Hematopoietic multipotent progenitor cell (in vitro differentiated cells): ENCODE data around the gene SMARCAL1. TPM values are rescaled to one million over a fixed set of nuclear protein-coding genes. Genes with fewer than 3 reads are reported as not detected.

Experiments used
- DNase-seq, 3 donors: peaks; one replicate each; pipeline ENCODE4 v3.0.0-alpha.2; 2011 to 2015; ENCODE audit warnings: low read depth in 2 of 3, low spot score in 2 of 3
- total RNA-seq: library from RNA; depleted of rRNA; stranded (reverse); fragments of >200 nt; gene quantifications from one replicate; pipeline ENCODE4 v1.2.3, GENCODE V29; 2012

SMARCAL1 gene
- total RNA-seq, 1 donor, result 28.0 TPM

DNA sequence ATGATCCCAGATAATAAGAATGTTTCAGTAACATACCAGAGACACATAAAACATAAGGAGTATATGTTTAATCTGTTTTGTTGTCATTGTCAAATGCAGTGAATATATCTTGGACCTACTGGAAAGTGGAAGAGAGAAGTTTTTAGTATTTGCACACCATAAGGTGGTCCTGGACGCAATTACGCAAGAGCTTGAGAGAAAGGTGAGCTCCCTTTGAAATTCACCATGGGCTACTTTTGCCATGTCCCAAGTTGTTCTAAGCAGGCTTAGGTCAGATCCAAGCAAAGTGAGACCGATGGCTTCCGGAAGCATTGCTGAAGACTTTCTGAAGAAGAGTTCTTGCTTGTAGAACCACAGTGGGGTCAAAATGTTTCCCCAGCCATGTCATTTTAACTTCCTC is 55.6 kb downstream of the SMARCAL1 start:
- no peak for DNase-seq

DNA sequence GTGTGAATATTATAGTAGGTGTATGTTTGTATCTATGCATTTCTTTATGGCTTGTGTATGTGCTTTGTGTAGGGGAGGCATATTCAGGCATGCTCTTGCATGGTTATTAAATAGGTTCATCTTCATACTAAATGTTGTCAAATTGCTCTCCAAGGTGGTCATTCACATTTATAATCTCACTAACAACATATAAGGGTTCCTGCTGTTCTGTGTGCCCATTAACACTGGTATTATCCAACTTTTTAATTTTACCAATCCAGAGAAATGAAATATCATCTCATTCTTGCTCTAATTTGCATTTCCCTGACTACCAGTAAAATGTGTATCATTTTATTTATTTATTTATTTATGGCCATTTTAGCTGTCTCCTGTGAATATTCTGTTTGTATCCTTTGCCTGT is 57.4 kb downstream of the SMARCAL1 start:
- DNase-seq, result no peak

DNA sequence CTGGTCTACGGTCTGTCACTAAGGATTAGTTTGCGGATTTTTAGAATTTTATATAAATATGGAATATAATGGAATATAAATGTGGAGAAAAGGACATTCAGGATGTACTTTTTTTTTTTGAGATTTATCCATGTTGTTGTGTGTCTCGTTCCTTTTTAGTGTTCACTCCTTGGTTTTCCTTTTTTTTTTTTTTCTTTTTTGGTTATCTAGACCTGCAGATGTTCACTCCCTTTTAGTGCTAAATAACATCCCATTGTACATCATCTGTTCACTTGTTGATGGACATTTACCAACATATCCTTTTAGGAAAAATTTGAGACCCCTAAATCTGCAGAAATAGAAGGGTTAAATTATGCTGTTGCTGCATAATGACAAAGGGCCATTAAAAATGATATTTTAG is 60.9 kb downstream of the SMARCAL1 start:
- no peak for DNase-seq

DNA sequence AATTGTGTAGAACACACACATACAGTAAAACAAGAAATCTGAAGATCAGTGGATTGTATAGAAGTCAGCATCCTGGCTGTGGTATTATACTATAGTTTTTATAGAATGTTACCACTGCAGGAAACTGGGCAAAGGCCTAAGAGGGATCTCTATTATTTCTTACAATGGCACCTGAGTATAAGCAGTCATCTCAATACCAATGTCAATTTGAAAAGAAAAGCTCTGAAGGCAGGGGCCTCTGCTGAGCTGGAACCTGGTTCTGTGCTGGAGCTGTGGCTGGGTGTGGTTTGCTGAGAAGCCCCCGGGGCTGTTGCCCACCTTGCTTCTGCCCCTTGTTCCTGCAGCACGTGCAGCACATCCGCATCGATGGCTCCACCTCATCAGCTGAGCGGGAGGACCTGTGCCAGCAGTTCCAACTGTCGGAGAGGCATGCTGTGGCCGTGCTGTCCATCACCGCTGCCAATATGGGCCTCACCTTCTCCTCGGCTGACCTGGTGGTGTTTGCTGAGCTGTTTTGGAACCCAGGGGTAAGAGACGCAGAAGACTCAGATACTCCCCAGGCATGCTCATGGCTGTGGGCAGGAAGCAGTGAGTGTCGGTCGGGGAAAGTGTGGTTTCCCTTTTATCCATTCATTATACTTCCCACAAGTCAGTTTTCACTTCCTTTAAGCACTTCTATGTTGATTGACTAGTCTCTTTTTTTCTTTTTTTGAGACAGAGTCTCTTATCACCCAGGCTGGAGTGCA is 62.8 kb downstream of the SMARCAL1 start:
- peak in 2 of 3 donors; percentile 45 to 83 for DNase-seq

DNA sequence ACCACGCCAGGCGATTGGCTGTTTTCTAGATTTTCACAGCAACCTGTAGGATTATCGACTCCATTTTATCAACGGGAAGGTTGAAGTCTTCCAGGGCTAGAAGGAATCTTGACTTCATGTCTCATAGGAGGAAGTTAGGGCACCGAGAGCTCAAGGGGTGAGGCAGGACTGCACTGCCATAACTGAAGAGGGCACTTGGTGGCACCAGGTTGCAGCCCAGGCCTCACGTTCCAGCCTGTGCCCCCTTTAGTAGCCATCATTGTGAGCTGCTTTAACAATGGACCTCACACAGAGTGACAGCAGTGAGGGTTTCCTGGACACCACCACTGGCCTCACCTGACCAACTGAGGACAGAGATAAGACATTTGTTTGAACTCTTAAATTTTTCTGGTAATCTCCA is 63.5 kb downstream of the SMARCAL1 start:
- DNase-seq, result no peak

DNA sequence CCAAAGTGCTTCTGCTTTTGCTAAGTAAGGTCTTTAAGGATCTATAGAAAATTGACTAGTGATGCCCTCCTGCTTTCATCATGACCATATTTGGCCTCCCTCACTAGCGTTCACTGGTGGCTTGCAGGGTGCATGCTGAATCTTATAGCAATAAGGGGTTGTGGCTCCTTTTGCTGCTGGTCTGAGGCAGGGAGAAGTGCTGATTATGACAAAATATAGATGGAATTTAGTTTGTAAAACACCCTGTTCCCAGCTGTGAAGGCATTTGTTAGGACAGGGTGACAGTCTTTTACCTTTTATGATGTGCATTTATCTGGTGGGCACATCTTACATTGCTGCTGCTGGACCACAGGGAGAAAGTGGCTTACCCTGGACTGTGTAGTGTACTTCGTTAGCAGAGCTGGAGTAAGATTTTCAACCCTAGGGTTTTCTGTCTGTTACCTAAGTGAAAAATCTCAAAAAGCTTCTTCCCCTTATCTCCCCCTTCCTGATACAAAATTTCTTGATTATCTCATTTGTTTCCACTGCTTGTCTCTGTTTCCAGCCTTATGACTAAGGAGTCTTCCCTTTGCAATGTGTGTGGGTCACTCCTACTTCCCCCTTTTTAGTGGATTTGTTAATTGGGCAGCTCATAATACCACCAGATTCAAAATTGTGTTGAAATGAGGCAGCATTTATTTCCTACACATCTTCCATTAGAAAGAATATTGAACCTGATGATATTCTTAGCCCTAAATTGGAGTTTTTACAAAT is 65.2 kb downstream of the SMARCAL1 start:
- DNase-seq, result no peak

DNA sequence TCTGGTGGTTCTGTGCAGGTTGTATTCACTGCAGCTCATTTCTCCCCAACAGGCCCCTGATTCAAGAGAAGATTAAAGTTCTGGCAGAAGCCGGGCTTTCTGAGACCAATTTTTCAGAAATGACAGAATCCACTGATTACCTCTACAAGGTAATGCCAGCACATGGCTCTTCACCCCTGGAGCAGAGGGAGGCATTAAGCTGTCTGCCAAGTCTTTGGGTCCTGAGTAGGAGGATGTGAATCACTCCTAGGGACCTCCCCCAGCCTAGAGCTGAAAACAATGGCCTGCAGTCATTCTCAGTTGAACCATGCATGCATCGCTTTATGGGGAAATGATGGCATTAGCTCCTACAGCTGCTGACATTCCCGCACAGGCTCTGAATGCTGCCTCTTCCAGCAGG is 65.9 kb downstream of the SMARCAL1 start:
- DNase-seq, result no peak

DNA sequence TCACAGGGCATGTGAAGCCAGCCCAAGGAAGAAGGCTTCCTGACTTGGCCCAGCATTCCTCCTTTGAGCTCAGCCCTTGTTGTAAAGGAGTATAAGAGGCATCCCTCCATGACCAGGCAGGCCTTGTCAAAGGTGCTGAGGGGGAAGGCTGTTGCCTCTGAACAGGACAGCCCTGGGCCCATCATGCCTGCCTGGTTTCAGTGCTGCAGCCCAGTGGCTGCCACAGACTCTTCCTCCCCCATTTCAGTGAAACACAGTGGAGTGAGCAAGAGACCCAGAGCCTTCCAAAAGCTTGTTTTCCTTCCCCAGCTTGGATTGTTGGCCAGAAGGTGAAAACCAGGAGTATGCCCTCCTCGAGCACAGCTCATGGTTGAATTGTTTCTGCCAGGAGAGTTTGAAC is 66.5 kb downstream of the SMARCAL1 start:
- no peak for DNase-seq

DNA sequence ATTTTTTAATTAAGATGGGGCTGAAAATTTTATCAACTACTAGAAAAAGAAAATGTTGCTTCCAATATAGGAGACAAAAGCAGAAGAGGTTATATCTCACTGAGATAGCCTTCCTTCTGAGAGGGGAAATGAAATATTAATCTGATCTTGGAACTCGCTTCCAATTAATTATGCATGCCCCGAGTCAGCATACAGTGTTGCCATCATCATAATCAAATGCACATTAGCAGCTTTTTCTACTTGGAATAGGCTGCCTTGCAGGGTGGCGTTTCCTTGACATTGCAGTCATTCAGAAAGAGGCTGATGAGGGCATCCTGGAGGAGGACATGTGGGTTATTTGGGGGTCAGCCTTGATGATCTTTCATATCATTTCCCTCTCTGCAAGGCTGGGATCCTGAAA is 67.9 kb downstream of the SMARCAL1 start:
- DNase-seq, result no peak

DNA sequence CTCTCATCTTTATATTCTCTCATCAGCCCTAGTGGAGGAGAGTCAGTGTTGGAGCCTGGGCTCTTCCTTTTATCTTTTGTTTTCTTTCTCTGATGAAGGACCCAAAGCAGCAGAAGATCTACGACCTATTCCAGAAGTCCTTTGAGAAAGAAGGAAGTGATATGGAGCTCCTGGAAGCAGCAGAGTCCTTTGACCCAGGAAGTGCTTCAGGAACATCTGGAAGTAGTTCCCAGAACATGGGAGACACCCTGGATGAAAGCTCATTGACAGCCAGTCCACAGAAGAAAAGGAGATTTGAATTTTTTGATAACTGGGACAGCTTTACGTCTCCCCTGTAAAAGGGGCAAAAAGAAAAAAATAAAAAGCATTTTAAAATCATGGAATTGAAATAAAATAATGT is 70.4 kb downstream of the SMARCAL1 start:
- DNase-seq, result no peak

DNA sequence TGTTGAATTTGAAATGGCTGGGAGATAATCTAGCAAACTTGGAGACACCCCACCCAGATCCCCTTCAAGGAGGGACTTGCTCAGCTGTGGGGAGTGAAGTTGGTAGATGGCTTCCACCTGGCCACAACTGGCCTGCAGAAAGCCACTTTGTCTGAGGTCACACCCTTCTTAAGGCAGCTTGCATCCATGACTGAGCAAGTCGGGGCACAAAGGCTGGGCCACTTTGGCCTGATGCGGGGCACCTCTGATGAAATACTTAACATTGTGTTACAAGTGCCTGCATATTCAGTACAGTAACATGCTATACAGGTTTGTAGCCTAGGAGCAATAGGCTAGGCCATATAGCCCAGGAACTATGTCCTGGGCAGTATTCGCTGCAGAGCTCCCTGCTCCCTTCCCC is 73.0 kb downstream of the SMARCAL1 start:
- DNase-seq, result no peak

DNA sequence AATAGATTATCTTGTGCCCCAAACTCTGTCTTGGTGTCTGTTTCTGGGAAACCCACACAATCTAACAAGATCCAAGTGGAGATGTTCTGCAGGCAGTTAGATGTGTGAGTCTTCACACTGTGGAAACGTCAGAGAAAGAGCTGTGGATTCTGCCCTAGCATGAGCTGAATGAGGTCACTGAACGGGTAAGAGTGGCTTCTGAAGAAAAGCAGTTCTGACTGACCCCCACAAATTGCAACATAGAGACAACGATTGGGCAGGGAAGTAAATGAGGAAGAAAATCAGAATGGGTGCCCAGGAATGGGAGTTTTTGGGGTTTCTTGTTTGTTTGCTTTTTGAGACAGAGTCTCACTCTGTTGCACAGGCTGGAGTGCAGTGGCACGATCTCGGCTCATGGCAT is 73.5 kb downstream of the SMARCAL1 start:
- DNase-seq, result no peak

DNA sequence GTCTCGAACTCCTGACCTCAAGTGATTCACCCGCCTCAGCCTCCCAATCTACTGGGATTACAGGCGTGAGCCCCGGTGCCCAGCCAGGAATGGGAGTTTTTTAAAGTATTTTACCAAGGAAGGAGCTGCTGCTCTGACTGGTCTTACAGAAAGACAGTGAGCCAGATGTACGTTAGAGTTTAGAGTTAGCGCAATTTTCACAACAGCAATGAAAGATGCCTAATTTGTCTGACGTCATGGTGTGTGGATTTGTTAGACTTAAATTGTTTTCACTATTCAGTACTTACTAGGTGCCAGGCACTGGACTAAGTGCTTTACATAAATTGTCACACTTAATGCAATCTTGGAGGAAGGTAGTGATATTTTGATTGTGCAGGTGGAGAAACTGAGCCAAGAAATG is 74.0 kb downstream of the SMARCAL1 start:
- DNase-seq, result no peak

DNA sequence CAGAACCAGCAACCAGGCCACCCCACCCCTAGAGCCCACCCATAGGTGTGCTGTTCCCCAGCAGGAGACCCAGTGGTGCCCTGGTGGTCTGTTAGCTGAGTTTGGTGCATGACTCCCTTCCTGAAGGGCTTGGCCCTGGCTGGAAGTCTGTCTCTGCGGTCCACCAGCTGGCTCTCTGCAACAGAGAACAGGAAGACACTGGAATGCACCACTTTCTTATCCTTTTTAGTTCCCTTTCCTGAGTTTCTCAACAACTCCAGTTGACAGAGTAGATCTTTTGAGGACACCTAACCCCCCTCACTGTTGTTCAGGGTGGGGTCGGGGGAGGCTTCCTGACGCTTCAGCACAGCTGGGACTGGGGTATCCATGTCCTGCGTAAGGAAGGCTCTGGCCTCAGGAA is 74.4 kb downstream of the SMARCAL1 start:
- DNase-seq, result peak in 1 of 3 donors; percentile 18

DNA sequence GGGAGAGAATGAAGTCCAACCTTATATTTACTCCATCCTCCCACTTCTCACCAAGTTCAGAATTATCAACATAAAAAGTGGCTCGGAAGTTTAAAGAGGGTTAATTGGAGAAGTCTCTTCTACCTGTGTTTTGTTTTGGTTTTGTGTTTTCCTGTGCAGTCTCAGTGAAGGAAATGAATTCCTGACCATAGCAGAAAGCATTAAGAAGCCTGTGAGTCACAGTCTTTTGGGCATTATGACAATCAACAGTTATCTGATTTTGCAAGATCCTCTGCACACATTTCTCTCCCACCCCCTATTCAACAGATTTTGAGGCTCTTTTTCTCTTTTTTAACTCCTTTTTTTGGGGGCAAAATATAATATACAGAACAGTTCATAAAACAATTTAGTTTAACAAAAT is 77.8 kb downstream of the SMARCAL1 start:
- DNase-seq, result peak in 1 of 3 donors; percentile 23

DNA sequence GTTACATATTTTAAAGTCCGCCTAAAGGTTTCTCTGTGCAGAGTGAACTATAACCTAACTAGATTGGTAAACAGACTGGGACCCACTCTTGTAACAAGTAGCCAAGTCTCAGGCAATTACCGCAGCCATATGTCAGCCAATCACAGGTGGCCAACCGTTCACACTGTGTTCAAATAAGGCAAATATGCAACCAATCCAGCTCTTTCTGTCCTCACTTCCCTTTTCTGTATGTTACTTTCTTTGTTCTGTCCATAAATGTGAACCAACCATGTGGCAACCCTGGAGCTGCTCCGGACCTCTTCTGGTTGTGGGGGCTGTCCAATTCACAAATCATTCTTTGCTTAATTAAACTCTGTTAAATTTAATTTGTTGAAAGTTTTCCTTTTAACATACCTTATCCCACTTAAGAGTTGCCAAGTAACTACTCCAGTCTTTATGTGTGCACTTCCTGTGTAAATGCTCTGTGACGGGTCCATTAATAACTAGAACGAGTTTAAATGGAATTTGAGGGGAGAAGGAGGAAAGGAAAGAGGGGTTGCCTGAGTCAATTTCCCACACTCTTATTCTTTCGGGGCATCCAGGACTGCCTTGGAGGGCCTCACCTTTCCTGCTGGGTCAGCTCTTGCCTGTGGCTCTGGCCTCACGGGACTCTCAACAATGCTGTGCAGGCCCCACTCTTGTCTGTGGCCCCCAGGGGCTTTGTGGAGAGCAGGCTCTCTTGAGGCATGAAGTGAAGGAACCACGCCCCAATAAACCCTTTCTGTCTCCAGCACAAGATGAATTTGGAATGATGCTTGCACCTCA is 79.7 kb downstream of the SMARCAL1 start:
- peak in 1 of 3 donors; percentile 15 for DNase-seq

DNA sequence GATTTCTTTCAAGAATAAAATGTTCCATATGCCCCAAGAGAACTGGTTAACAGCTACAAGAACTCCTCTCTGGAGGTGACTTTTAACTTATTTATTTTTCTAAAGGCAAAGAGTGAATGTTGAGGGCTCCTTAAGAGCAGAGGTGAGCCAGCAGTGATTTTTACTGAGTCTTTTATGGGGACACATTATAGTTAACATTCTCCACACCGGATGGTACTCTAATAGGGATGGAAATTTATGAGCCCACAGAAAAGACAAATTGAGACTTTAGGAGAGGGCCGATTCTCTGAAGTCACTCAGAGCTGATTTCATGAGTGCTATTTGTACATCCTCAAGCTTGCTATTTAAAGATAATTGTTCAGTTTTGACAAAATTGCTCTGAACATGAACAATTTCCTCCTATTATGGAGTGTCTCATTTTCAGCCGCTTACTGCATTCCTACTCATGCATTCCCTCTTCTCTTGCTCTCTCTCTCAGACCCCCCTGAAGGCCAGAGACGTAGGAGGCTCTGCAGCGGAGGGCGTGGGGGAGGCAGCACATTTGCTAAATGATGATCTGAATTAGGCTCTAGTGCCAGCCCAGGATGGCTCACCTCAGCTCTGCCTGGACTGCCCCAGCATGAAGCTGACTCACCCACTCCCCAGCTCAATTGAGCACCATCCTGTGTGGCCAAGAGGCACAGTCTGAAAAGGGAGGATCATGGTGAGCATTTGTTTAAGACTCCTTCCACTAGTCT is 80.5 kb downstream of the SMARCAL1 start:
- no peak for DNase-seq

DNA sequence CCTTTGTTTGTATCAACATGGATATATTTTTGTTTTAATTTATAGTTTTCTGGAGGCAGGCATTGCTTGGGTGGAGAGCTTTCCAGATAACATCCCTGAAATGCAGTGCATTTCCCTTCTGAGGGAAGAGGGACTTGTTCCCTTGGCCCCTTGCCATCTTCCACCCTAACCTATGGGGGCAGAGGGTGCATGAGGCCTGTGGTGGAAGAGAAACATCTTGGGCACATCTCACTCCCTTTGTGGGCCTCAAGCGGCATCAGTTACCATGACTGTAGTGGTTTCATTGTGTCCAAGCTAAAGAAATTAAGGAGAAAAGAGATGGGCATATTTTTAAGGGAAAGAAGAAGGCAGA is 81.0 kb downstream of the SMARCAL1 start:
- no peak for DNase-seq

DNA sequence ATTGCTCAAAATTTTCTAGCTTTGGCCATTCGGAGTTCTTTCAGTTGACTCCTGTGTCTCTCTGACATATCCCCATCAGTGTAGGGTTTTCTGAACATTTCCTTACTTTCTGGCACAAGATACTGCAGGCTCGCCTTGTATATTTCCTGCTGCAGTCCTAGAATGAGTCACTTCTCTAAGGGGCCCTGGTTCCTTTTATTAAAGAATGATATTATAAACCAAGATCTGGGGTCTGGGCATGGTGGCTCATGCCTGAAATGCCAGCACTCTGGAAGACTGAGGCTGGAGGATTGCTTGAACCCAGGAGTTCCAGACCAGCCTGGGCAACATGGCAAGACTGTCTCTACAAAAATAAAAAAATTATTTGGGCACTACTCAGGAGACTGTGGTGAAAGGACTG is 83.4 kb downstream of the SMARCAL1 start:
- peak in 2 of 3 donors; percentile 29 to 35 for DNase-seq

DNA sequence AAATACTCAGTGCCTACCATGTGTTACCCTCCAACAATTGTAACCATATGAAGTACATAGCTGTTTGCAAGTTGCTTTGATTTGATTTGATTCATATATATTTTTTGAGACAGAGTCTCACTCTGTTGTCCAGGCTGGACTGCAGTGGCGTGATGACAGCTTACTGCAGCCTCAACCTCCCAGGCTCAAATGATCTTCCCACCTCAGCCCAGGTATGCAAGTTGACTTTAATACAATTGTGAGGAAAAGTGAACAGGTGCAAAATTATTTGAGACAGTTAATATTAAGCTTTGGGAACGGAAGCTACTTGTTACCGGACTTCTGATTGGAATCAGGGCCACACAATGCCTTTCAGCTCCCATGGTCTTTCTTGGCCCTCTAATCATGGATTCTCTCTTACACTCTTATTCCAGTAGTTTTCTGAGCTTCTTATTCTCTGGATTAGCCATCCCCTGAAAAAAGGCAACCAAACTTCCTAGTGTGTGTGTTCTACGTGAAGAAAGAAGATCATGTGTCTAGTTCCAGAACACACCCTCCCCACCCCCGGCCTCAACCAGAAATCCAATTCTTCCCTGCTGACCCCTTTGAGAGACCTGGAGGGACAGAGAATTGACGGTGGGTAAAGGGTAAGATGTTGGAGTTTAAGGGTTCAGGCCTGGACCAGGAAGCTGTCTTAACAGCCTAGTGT is 85.2 kb downstream of the SMARCAL1 start:
- DNase-seq, result no peak

DNA sequence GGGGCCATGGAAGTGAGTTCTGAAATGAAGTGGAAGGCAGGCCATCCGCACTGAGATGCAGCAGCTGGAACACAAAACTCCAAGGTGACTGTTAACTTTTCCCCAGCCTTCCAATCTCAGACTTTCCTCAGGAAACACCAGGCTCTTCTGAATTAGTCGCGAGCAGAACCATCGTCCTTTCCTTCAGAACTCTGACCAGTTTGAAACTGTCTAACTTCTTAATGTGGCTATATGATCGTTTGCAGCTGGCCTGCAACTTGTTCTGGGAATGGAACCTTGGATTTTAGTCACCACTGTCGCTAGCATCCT is 85.7 kb downstream of the SMARCAL1 start:
- DNase-seq, result no peak
